ENCODE data around the gene DIABLO. TPM values are rescaled to one million over a fixed set of nuclear protein-coding genes. Genes with fewer than 3 reads are reported as not detected.
A peak's percentile ranks its signal among the peaks of the same experiment; 100 is the strongest.
"Not testable (repeated sequence)": the region's sequence is repeated elsewhere in the genome, so short reads cannot be mapped to it uniquely, and the experiment has no call there.

The DIABLO gene
- total RNA-seq: 10 to 100 TPM; 46.3 to 47.0 TPM

DNA sequence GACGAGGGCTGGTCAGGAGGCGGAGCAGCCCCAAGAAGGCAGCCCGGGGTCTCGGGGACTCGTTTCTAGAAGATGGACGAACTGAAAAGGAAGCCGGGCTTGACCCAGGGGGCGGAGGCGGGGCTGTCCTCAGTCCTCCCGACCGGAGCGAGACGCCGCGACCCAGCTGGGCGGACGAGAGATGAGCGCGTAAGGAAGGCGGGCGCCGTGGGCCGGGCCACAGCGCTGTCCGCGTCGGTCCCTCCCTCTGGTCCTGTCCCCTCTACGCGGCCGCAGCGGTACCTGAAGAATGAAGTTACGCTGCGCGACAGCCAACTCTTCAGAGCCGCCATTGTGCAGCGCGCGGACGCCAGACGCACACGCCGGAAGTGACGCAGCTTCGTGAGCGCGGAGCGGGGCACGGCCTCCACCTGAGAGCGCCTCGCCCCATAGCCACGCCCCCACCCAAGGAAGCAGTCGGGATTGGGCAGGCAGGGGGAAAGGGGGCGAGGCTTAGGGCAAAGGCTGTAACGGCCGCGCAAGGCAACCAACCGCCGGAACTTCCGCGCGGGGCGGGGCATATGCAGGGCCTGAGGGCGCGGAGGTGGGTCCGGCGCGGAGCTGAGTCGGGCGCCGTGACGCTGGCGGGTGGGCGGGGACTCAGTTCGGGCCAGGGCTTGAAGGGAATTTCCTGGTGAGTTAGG lies at the start of gene DIABLO:
Gene DIABLO, minus strand, starts transcription at position 370 of the 683 bp plus-strand sequence. Its CDS starts 38 bp downstream, at position 332.
- peaks cover 25% of the 10 kb centered on the region for H3K36me3 Mint-ChIP-seq (ENCODE audit: low read depth)
- CTCF ChIA-PET: interaction anchor here (0.5 to 1.4 kb wide), 12 partner anchors 9 to 1789 kb away, joined by 3 to 4 read pairs (median 3); partner anchors contain the start of gene IL31
- peak; percentile 98 for ATAC-seq
- peak; percentile 100 for DNase-seq
- no peaks in the 10 kb centered on the region for H3K27me3 Mint-ChIP-seq
- POLR2A ChIA-PET: interaction anchor here (0.6 to 1.2 kb wide), 7 partner anchors 19 to 1781 kb away, joined by 3 to 7 read pairs (median 4); partner anchors contain the start of genes B3GNT4, KNTC1 and RSRC2
- H3K9me3 Mint-ChIP-seq (ENCODE audit: low read depth): no peaks in the 10 kb centered on the region
- peaks cover 30% of the 10 kb centered on the region for H3K4me1 Mint-ChIP-seq
- peak within 1 kb of the TSS; percentile 93 for H3K27ac Mint-ChIP-seq
- intact Hi-C loops (cut with DNase I, micrococcal nuclease): loop anchor here (1.0 to 5.0 kb wide), 16 partner anchors 19 to 1099 kb away; partner anchors contain the start of genes KNTC1 (in 2 of the 2), VPS33A (in 2 of the 2), ABCB9 (in 1 of the 2) and B3GNT4 (in 1 of the 2)
- peak within 1 kb of the TSS; percentile 92 for H3K4me3 Mint-ChIP-seq

DNA sequence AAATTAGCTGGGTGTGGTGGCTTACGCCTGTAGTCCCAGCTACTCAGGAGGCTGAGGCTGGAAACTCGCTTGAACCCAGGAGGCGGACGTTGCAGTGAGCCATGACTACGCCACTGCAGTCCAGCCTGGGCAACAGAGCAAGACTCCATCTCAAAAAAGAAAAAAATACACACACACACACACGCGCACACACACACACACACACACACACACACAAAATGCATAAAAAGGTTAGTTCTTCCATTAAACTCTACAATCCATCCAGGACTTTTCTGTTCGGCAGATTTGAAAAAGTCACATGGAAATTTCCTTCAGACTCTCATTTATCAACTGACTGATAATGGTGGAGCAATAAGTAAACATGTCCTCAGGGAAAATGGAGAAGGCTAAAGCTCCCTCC lies 49.6 kb upstream of the DIABLO start:
- H3K4me1 Mint-ChIP-seq: no peaks in the 10 kb centered on the region
- H3K27ac Mint-ChIP-seq: no peak overlapping the region
- H3K9me3 Mint-ChIP-seq (ENCODE audit: low read depth): no peaks in the 10 kb centered on the region
- ATAC-seq (no peak), DNase-seq (no peak)
- no peaks in the 10 kb centered on the region for H3K27me3 Mint-ChIP-seq
- ChIA-PET CTCF (interaction anchor here (1.0 kb wide), 1 partner anchor 517 kb away, joined by 4 read pairs; no protein-coding TSS in a partner anchor), POLR2A (no interaction called here)
- intact Hi-C loops (cut with DNase I, micrococcal nuclease): no loop called here
- H3K36me3 Mint-ChIP-seq (ENCODE audit: low read depth): peaks cover 12% of the 10 kb centered on the region
- no peak overlapping the region for H3K4me3 Mint-ChIP-seq

- POLR2A ChIA-PET: interaction anchor here (0.6 to 0.8 kb wide), 3 partner anchors 22 to 235 kb away, joined by 4 to 12 read pairs (median 6); no protein-coding TSS in a partner anchor
- no peaks in the 10 kb centered on the region for H3K9me3 Mint-ChIP-seq (ENCODE audit: low read depth)
- peak; percentile 86 for ATAC-seq
- CTCF ChIA-PET: interaction anchor here (0.6 to 1.6 kb wide), 3 partner anchors 22 to 41 kb away, joined by 4 to 6 read pairs (median 4); partner anchors contain the start of gene DIABLO
- H3K4me1 Mint-ChIP-seq: peaks cover 23% of the 10 kb centered on the region
- H3K27ac Mint-ChIP-seq: peak within 1 kb of the TSS; percentile 98
- peak; percentile 98 for DNase-seq
- H3K36me3 Mint-ChIP-seq (ENCODE audit: low read depth): peaks cover 7% of the 10 kb centered on the region
- no peaks in the 10 kb centered on the region for H3K27me3 Mint-ChIP-seq
- intact Hi-C loops (cut with DNase I, micrococcal nuclease): loop anchor here (1.0 to 5.0 kb wide), 9 partner anchors 40 to 810 kb away; partner anchors contain the start of genes DIABLO (in 2 of the 2), B3GNT4 (in 1 of the 2), CFAP251 (in 1 of the 2) and DENR (in 1 of the 2)
- H3K4me3 Mint-ChIP-seq: peak within 1 kb of the TSS; percentile 97
These were observed 40.5 kb upstream of the DIABLO start, which contains the start of gene VPS33A for GRCh38 chr12:122266230-122266901. VPS33A (minus strand) TSS chr12:122266494; CDS start chr12:122266408, 86 bp downstream.

DNA sequence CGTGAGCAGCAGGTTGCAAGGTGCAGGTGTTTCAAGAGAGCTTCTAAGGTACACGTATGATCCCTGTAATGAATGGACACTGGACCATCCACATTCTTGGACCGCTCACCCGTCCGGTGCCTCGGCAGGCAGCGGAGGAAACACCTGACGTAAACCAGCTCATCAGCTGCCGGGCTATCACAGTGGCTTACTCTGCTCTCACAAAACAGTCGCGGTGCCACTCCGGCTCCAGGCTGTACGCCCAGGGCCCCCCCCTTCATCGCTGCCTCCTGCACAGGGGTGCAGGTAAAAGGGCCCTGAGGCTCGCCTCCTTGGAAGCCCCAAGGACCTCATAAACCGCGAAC lies 40.0 kb upstream of the DIABLO start:
- Mint-ChIP-seq H3K36me3 (ENCODE audit: low read depth) (peaks cover 12% of the 10 kb centered on the region), H3K27ac (peak overlapping the region; percentile 98), H3K4me1 (peaks cover 23% of the 10 kb centered on the region), H3K4me3 (peak overlapping the region; percentile 97), H3K9me3 (ENCODE audit: low read depth) (no peaks in the 10 kb centered on the region), H3K27me3 (no peaks in the 10 kb centered on the region)
- intact Hi-C loops (cut with DNase I, micrococcal nuclease): loop anchor here (1.0 to 5.0 kb wide), 9 partner anchors 40 to 810 kb away; partner anchors contain the start of genes DIABLO (in 2 of the 2), B3GNT4 (in 1 of the 2), CFAP251 (in 1 of the 2) and DENR (in 1 of the 2)
- peak; percentile 59 for DNase-seq
- POLR2A ChIA-PET: no interaction called here
- ATAC-seq: peak; percentile 46
- CTCF ChIA-PET: interaction anchor here (1.6 kb wide), 1 partner anchor 21 kb away, joined by 6 read pairs; no protein-coding TSS in a partner anchor

DNA sequence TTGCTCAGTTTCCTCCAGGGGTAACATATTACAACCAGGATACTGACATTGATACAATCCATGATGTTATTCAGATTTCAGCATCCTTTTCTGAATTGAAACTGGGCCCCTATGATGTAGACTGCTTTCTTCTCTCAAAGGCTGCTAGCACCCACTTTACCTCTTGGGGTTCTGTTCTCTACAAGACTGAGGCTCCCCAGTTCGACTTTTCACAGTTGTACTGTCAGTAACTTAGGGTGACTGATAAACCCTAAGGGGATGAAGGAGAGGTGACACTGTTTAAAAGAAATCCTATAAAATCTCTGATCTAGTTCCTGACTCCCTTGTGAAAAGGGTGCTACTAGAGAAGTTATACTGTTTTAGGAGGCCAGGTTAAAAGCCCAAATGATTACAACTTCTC lies 39.6 kb upstream of the DIABLO start:
- CTCF ChIA-PET: interaction anchor here (1.6 kb wide), 1 partner anchor 21 kb away, joined by 6 read pairs; no protein-coding TSS in a partner anchor
- DNase-seq (no peak), ATAC-seq (peak; percentile 11)
- no peaks in the 10 kb centered on the region for H3K27me3 Mint-ChIP-seq
- intact Hi-C loops (cut with DNase I, micrococcal nuclease): loop anchor here in 1 of 2 experiments (5.0 kb wide), 1 partner anchor 348 kb away; the partner anchor contains the start of gene CFAP251
- peak overlapping the region; percentile 98 for H3K27ac Mint-ChIP-seq
- H3K36me3 Mint-ChIP-seq (ENCODE audit: low read depth): peaks cover 13% of the 10 kb centered on the region
- POLR2A ChIA-PET: no interaction called here
- H3K4me1 Mint-ChIP-seq: peaks cover 23% of the 10 kb centered on the region
- no peaks in the 10 kb centered on the region for H3K9me3 Mint-ChIP-seq (ENCODE audit: low read depth)
- peak overlapping the region; percentile 97 for H3K4me3 Mint-ChIP-seq

- ATAC-seq; H3K4me3 Mint-ChIP-seq; intact Hi-C loops (cut with DNase I, micrococcal nuclease); H3K9me3 Mint-ChIP-seq (ENCODE audit: low read depth); DNase-seq; H3K27me3 Mint-ChIP-seq; POLR2A ChIA-PET; H3K27ac Mint-ChIP-seq: not testable (repeated sequence)
- peaks cover 21% of the 10 kb centered on the region for H3K4me1 Mint-ChIP-seq
- peaks cover 28% of the 10 kb centered on the region for H3K36me3 Mint-ChIP-seq (ENCODE audit: low read depth)
- CTCF ChIA-PET: interaction anchor here (0.7 to 1.6 kb wide), 2 partner anchors 14 to 21 kb away, joined by 3 to 4 read pairs; no protein-coding TSS in a partner anchor
These were observed 34.9 kb upstream of the DIABLO start for GRCh38 chr12:122260735-122261134.

- intact Hi-C loops (cut with DNase I, micrococcal nuclease); ATAC-seq; H3K9me3 Mint-ChIP-seq (ENCODE audit: low read depth); DNase-seq; H3K4me3 Mint-ChIP-seq; H3K27me3 Mint-ChIP-seq; POLR2A ChIA-PET: not testable (repeated sequence)
- Mint-ChIP-seq H3K36me3 (ENCODE audit: low read depth) (peaks cover 31% of the 10 kb centered on the region), H3K27ac (peak overlapping the region; percentile 55), H3K4me1 (peaks cover 11% of the 10 kb centered on the region)
- CTCF ChIA-PET: interaction anchor here (0.6 to 2.1 kb wide), 3 partner anchors 68 to 97 kb away, joined by 3 to 5 read pairs (median 5); no protein-coding TSS in a partner anchor
These were observed 33.1 kb upstream of the DIABLO start for GRCh38 chr12:122258939-122259338.

DNA sequence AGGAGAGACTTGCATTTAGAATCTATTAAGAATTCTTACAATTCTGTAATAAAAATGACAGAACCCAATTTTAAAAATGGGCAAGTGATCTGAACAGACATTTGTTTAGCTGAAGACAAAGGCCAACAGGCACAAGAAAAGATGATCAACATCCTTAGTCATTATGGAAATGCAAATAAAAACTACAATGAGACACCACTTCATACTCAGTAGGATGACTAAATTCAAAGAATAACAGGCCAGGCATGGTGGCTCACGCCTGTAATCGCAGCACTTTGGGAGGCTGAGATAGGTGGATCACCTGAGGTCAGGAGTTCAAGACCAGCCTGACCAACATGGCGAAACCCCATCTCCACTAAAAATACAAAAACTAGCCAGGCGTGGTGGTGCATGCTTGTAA lies 32.6 kb upstream of the DIABLO start:
- Mint-ChIP-seq H3K4me1 (peaks cover 11% of the 10 kb centered on the region), H3K36me3 (ENCODE audit: low read depth) (peaks cover 31% of the 10 kb centered on the region), H3K27ac (peak overlapping the region; percentile 32)
- H3K4me3 Mint-ChIP-seq; H3K27me3 Mint-ChIP-seq; DNase-seq; ATAC-seq; intact Hi-C loops (cut with DNase I, micrococcal nuclease); H3K9me3 Mint-ChIP-seq (ENCODE audit: low read depth): not testable (repeated sequence)
- ChIA-PET CTCF (interaction anchor here (0.6 to 2.1 kb wide), 3 partner anchors 68 to 97 kb away, joined by 3 to 5 read pairs (median 5); no protein-coding TSS in a partner anchor), POLR2A (interaction anchor here (1.0 kb wide), 1 partner anchor 29 kb away, joined by 3 read pairs; no protein-coding TSS in a partner anchor)

- intact Hi-C loops (cut with DNase I, micrococcal nuclease): no loop called here
- Mint-ChIP-seq H3K4me1 (peaks cover 9% of the 10 kb centered on the region), H3K4me3 (no peak overlapping the region), H3K36me3 (ENCODE audit: low read depth) (peaks cover 24% of the 10 kb centered on the region), H3K27me3 (no peaks in the 10 kb centered on the region), H3K9me3 (ENCODE audit: low read depth) (no peaks in the 10 kb centered on the region), H3K27ac (no peak overlapping the region)
- DNase-seq: no peak
- CTCF ChIA-PET: interaction anchor here (0.6 kb wide), 1 partner anchor 200 kb away, joined by 3 read pairs; no protein-coding TSS in a partner anchor
- no peak for ATAC-seq
- POLR2A ChIA-PET: no interaction called here
These were observed 24.7 kb upstream of the DIABLO start for GRCh38 chr12:122250536-122250935.

GRCh38 chr12:122250047-122250446 lies 24.2 kb upstream of the DIABLO start:
- CTCF ChIA-PET: interaction anchor here (0.6 kb wide), 1 partner anchor 199 kb away, joined by 3 read pairs; no protein-coding TSS in a partner anchor
- H3K4me1 Mint-ChIP-seq: peaks cover 14% of the 10 kb centered on the region

More at GRCh38 chr12:122250047-122250446, 24.2 kb upstream of the DIABLO start:
- ATAC-seq (no peak), DNase-seq (no peak)
- Mint-ChIP-seq H3K36me3 (ENCODE audit: low read depth) (peaks cover 22% of the 10 kb centered on the region), H3K27ac (no peak overlapping the region), H3K4me3 (no peak overlapping the region), H3K9me3 (ENCODE audit: low read depth) (no peaks in the 10 kb centered on the region), H3K27me3 (no peaks in the 10 kb centered on the region)
- intact Hi-C loops (cut with DNase I, micrococcal nuclease): no loop called here
- POLR2A ChIA-PET: no interaction called here

All from activated CD4-positive, alpha-beta T cell treated with anti-CD3 and anti-CD28 coated beads for 36 hours (primary cell).